GM13976 (cell line): ENCODE measurements around the gene ZMIZ1.

Source experiments
- DNase-seq: peaks from one replicate; pipeline ENCODE4 v3.0.0; 2012; ENCODE audit warnings: low spot score
- CTCF ChIP-seq: IDR thresholded peaks from 2 replicates; pipeline ENCODE4 v1.5.1; 2012; ENCODE audit warnings: borderline replicate concordance, mild to moderate bottlenecking; ENCODE audit not compliant: insufficient read depth; ENCODE audit errors: extremely low read depth, missing control alignments, control extremely low read depth
- in situ Hi-C: fragments of 300-500 bp; cut with MboI; formaldehyde crosslinking; loops from one replicate; pipeline ENCODE4 v1.12.0; 2022; ENCODE audit warnings: low sequenced_read_pairs, mixed read lengths, inconsistent platforms; ENCODE audit not compliant: unreplicated experiment

Gene ZMIZ1

GRCh38 chr10:79203833-79204232, 135.1 kb downstream of the ZMIZ1 start:
- DNase-seq: no peak
- in situ Hi-C loops: no loop called here
- TF ChIP-seq CTCF: no peak

GRCh38 chr10:79206300-79207095, 137.7 kb downstream of the ZMIZ1 start:
- TF ChIP-seq CTCF: no peak
- in situ Hi-C loops: no loop called here
- no peak for DNase-seq

GRCh38 chr10:79207096-79207357, 138.3 kb downstream of the ZMIZ1 start:
- no peak for DNase-seq
- in situ Hi-C loops: no loop called here
- TF ChIP-seq CTCF: no peak

- TF ChIP-seq CTCF: no peak
- in situ Hi-C loops: no loop called here
Observed at GRCh38 chr10:79207726-79208125, 139.0 kb downstream of the ZMIZ1 start.

GRCh38 chr10:79208251-79208983, 139.7 kb downstream of the ZMIZ1 start:
- in situ Hi-C loops: no loop called here
- DNase-seq: no peak
- no peak for TF ChIP-seq CTCF

More at GRCh38 chr10:79207726-79208125, 139.0 kb downstream of the ZMIZ1 start:
- no peak for DNase-seq

- in situ Hi-C loops: no loop called here
- TF ChIP-seq CTCF: no peak
- DNase-seq: no peak
Observed at GRCh38 chr10:79209340-79209739, 140.6 kb downstream of the ZMIZ1 start.
